HepG2 (cell line): ENCODE data around the gene NCS1.

Source experiments
- CENPT ChIP-seq: sonication (generic); formaldehyde crosslinking; IDR thresholded peaks from 2 replicates; pipeline ENCODE4 v1.8.0; 2022; ENCODE audit warnings: low read depth, mild to moderate bottlenecking, moderate library complexity, missing genetic modification reagents
- CTCF ChIP-seq: sonication (generic); formaldehyde crosslinking; IDR thresholded peaks from 2 replicates; pipeline ENCODE4 v1.5.0; 2020; ENCODE audit warnings: mild to moderate bottlenecking, missing genetic modification reagents, moderate library complexity
- EZH2 ChIP-seq: conservative IDR thresholded peaks from 2 replicates; pipeline ENCODE4 v1.6.1; 2012; ENCODE audit warnings: mild to moderate bottlenecking, low read depth, low read length, moderate library complexity
- FOSL2 ChIP-seq: sonication (generic); formaldehyde crosslinking; IDR thresholded peaks from 2 replicates; pipeline ENCODE4 v1.4.0; 2020; ENCODE audit warnings: missing genetic modification reagents
- JUND ChIP-seq: sonication (generic); formaldehyde crosslinking; IDR thresholded peaks from 2 replicates; pipeline ENCODE4 v1.8.0; 2022; ENCODE audit warnings: mild to moderate bottlenecking, missing genetic modification reagents
- NFIC ChIP-seq: IDR thresholded peaks from 2 replicates; pipeline ENCODE4 v1.6.1; 2012; ENCODE audit warnings: mild to moderate bottlenecking, low read length, inconsistent platforms
- NR3C1 ChIP-seq: sonication (generic); formaldehyde crosslinking; IDR thresholded peaks from 2 replicates; pipeline ENCODE4 v1.4.0; 2020; ENCODE audit warnings: missing genetic modification reagents
- ZBTB39 ChIP-seq: sonication (generic); formaldehyde crosslinking; IDR thresholded peaks from 2 replicates; pipeline ENCODE4 v1.5.0; 2020; ENCODE audit warnings: missing genetic modification reagents
- ZNF274 ChIP-seq: sonication (generic); formaldehyde crosslinking; IDR thresholded peaks from 2 replicates; pipeline ENCODE4 v1.5.1; 2020; ENCODE audit warnings: mild to moderate bottlenecking, missing genetic modification reagents
- ZNF34 ChIP-seq: sonication (generic); formaldehyde crosslinking; IDR thresholded peaks from 2 replicates; pipeline ENCODE4 v1.4.0; 2020; ENCODE audit warnings: mild to moderate bottlenecking, missing genetic modification reagents, borderline replicate concordance
- ZNF660 ChIP-seq: sonication (generic); formaldehyde crosslinking; IDR thresholded peaks from 2 replicates; pipeline ENCODE4 v1.5.1; 2020; ENCODE audit warnings: mild to moderate bottlenecking, low read depth, missing genetic modification reagents, borderline replicate concordance
- ZNF83 ChIP-seq: sonication (generic); formaldehyde crosslinking; IDR thresholded peaks from 2 replicates; pipeline ENCODE4 v1.4.0; 2020; ENCODE audit warnings: missing genetic modification reagents, mild to moderate bottlenecking, borderline replicate concordance
- TF ChIP-seq, protein P1 (sequence below): sonication (generic); formaldehyde crosslinking; IDR thresholded peaks from 2 replicates; pipeline ENCODE4 v1.4.0; 2020; ENCODE audit warnings: missing genetic modification reagents

DNA sequence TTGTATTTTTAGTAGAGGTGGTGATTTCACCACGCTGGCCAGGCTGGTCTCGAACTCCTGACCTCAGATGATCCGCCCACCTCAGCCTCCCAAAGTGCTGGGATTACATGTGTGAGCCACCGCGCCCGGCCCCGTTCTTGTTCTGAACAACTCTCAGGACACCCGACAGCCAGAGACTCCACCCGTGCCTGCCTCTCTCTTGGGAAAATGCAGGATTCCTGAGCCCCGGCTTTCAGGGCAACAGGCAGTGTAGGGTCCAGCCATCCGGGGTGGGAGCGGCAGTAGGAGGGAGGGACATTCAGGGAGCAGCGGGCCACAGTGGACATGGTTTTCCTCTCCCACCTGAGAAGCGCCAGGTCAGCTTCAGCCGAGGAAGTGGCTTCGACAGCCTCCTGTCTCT, 34.4 kb downstream of the NCS1 start:
- no peak for TF ChIP-seq FOSL2 (CRISPR knock-in tag)
- no peak for TF ChIP-seq NR3C1 (CRISPR knock-in tag)
- no peak for TF ChIP-seq ZNF660 (CRISPR knock-in tag)
- no peak for TF ChIP-seq ZBTB39
- TF ChIP-seq ZNF34, result no peak
- no peak for TF ChIP-seq ZNF83 (CRISPR knock-in tag)
- TF ChIP-seq EZH2, result no peak
- TF ChIP-seq CTCF (CRISPR knock-in tag), result no peak
- no peak for TF ChIP-seq ZNF274 (CRISPR knock-in tag)
- TF ChIP-seq JUND (CRISPR knock-in tag), result no peak
- no peak for TF ChIP-seq CENPT (CRISPR knock-in tag)
- no peak for TF ChIP-seq NFIC
- TF ChIP-seq, protein P1, sequence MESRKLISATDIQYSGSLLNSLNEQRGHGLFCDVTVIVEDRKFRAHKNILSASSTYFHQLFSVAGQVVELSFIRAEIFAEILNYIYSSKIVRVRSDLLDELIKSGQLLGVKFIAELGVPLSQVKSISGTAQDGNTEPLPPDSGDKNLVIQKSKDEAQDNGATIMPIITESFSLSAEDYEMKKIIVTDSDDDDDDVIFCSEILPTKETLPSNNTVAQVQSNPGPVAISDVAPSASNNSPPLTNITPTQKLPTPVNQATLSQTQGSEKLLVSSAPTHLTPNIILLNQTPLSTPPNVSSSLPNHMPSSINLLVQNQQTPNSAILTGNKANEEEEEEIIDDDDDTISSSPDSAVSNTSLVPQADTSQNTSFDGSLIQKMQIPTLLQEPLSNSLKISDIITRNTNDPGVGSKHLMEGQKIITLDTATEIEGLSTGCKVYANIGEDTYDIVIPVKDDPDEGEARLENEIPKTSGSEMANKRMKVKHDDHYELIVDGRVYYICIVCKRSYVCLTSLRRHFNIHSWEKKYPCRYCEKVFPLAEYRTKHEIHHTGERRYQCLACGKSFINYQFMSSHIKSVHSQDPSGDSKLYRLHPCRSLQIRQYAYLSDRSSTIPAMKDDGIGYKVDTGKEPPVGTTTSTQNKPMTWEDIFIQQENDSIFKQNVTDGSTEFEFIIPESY (CRISPR knock-in tag), result no peak
